H1 (cell line): ENCODE results near the gene TMX2. TPM values are rescaled to one million over a fixed set of nuclear protein-coding genes. Genes with fewer than 3 reads are reported as not detected.

ENCODE experiments used
- CTCF ChIA-PET: fragments of 300-600 bp; sonication (Branson Sonifier 250); formaldehyde crosslinking; loops from one replicate; lab custom pipeline; 2021; ENCODE audit not compliant: partially characterized antibody; lab: Charles Lee
- POLR2A ChIA-PET: fragments of 300-600 bp; sonication (Branson Sonifier 250); formaldehyde crosslinking; loops from one replicate; lab custom pipeline; 2021; ENCODE audit warnings: inconsistent platforms; ENCODE audit not compliant: partially characterized antibody; lab: Charles Lee
- DNase-seq, 2 experiments: peaks; one replicate each; pipeline versions ENCODE4 v3.0.0 to v3.0.0-alpha.2; 2010 to 2022; ENCODE audit warnings: low spot score in 2 of 2, low read depth in 1 of 2, mixed read lengths in 1 of 2
- FAIRE-seq: peaks from 2 replicates; lab custom pipeline; 2011; peaks lifted over from hg19 to GRCh38; lab: Jason Lieb, UNC
- H2AFZ ChIP-seq: 2 replicates; pipeline ENCODE4 v1.8.1; 2012; ENCODE audit warnings: low read length, inconsistent platforms
- H2AK5ac ChIP-seq: 2 replicates; pipeline ENCODE4 v1.6.1; 2013; ENCODE audit warnings: low read depth, low read length
- H2BK120ac ChIP-seq: replicated peaks from 2 replicates; pipeline ENCODE3; 2013; ENCODE audit warnings: low read depth, low read length, inconsistent platforms
- H2BK12ac ChIP-seq: 2 replicates; pipeline ENCODE4 v1.6.1; 2013; ENCODE audit warnings: low read depth, low read length
- H2BK15ac ChIP-seq: 2 replicates; pipeline ENCODE4 v1.6.1; 2013; ENCODE audit warnings: low read length
- H2BK20ac ChIP-seq: 2 replicates; pipeline ENCODE4 v1.6.1; 2013; ENCODE audit warnings: low read length
- H2BK5ac ChIP-seq: 2 replicates; pipeline ENCODE4 v1.6.1; 2013; ENCODE audit warnings: low read depth, low read length
- H3K14ac ChIP-seq: 2 replicates; pipeline ENCODE4 v1.6.1; 2013; ENCODE audit warnings: inconsistent platforms; ENCODE audit not compliant: insufficient read length
- H3K18ac ChIP-seq: 2 replicates; pipeline ENCODE4 v1.6.1; 2013; ENCODE audit warnings: low read length; ENCODE audit errors: extremely low read depth
- H3K23ac ChIP-seq: 2 replicates; pipeline ENCODE4 v1.6.1; 2013; ENCODE audit warnings: inconsistent platforms; ENCODE audit not compliant: insufficient read length
- H3K23me2 ChIP-seq: 2 replicates; pipeline ENCODE4 v1.6.1; 2013; ENCODE audit warnings: low read depth, low read length
- H3K27ac ChIP-seq: 2 replicates; pipeline ENCODE4 v1.6.1; 2011; ENCODE audit warnings: low read depth, low read length, inconsistent platforms
- H3K27me3 ChIP-seq, 4 experiments: replicated peaks in 1 of 4; 1 replicate in 1 of 4; 2 replicates in 3 of 4; pipeline versions ENCODE4 v1.6.1 to v1.8.1; 2011 to 2013; ENCODE audit warnings: low read length in 3 of 4, mild to moderate bottlenecking in 3 of 4, inconsistent platforms in 2 of 4, mixed read lengths in 2 of 4, moderate library complexity in 1 of 4; ENCODE audit not compliant: control insufficient read depth in 3 of 4, insufficient read depth in 3 of 4; ENCODE audit errors: extremely low read depth in 1 of 4
- H3K36me3 ChIP-seq, 4 experiments: 2 replicates each; pipeline versions ENCODE4 v1.6.1 to v1.8.1; 2011 to 2013; ENCODE audit warnings: mild to moderate bottlenecking in 4 of 4, low read length in 3 of 4, moderate library complexity in 2 of 4, control low read depth in 1 of 4, inconsistent platforms in 1 of 4; ENCODE audit not compliant: insufficient read depth in 4 of 4, control insufficient read depth in 2 of 4
- H3K4ac ChIP-seq: replicated peaks from 2 replicates; pipeline ENCODE3; 2013; ENCODE audit warnings: low read length, low read depth, mixed read lengths, inconsistent platforms; ENCODE audit not compliant: insufficient read length
- H3K4me1 ChIP-seq, 4 experiments: replicated peaks in 1 of 4; 1 replicate in 1 of 4; 2 replicates in 3 of 4; pipeline versions ENCODE4 v1.6.1 to v1.8.1; 2011 to 2013; ENCODE audit warnings: low read length in 3 of 4, inconsistent platforms in 2 of 4, mixed read lengths in 1 of 4; ENCODE audit not compliant: insufficient read depth in 4 of 4, control insufficient read depth in 3 of 4
- H3K4me2 ChIP-seq, 2 experiments: 2 replicates each; pipeline versions ENCODE4 v1.6.1 to v1.8.1; 2011 to 2013; ENCODE audit warnings: low read depth in 2 of 2, low read length in 2 of 2, control low read depth in 1 of 2, inconsistent platforms in 1 of 2, mild to moderate bottlenecking in 1 of 2; ENCODE audit not compliant: insufficient read depth in 1 of 2
- H3K4me3 ChIP-seq, 4 experiments: fragments of 200-600, 300-600 bp in 1 of 4; sonication (generic), shearing (Covaris generic), sonication (Bioruptor Twin) in 1 of 4; 2 replicates each; pipeline versions ENCODE4 v1.5.1 to v1.8.1; 2011 to 2016; ENCODE audit warnings: low read length in 4 of 4, low read depth in 3 of 4, control low read depth in 2 of 4, inconsistent platforms in 2 of 4, mild to moderate bottlenecking in 2 of 4, mixed read lengths in 1 of 4, moderate library complexity in 1 of 4; ENCODE audit not compliant: insufficient read depth in 2 of 4; ENCODE audit errors: extremely low read depth in 1 of 4
- H3K56ac ChIP-seq: replicated peaks from 2 replicates; pipeline ENCODE3; 2013; ENCODE audit warnings: low read depth, mild to moderate bottlenecking, mixed read lengths, low read length, inconsistent platforms; ENCODE audit not compliant: insufficient read length
- H3K79me1 ChIP-seq: 2 replicates; pipeline ENCODE4 v1.6.1; 2013; ENCODE audit warnings: low read depth, low read length, control low read depth
- H3K79me2 ChIP-seq, 2 experiments: 2 replicates each; pipeline versions ENCODE4 v1.6.1 to v1.8.1; 2012 to 2013; ENCODE audit warnings: low read length in 2 of 2, mild to moderate bottlenecking in 2 of 2, inconsistent platforms in 1 of 2; ENCODE audit not compliant: insufficient read depth in 2 of 2, control insufficient read depth in 1 of 2
- H3K9ac ChIP-seq, 4 experiments: replicated peaks in 1 of 4; 1 replicate in 1 of 4; 2 replicates in 3 of 4; pipeline versions ENCODE4 v1.6.1 to v1.8.1; 2011 to 2013; ENCODE audit warnings: low read depth in 3 of 4, low read length in 3 of 4, control low read depth in 2 of 4, mild to moderate bottlenecking in 2 of 4, moderate library complexity in 2 of 4, inconsistent platforms in 1 of 4; ENCODE audit errors: extremely low read depth in 1 of 4
- H3K9me3 ChIP-seq, 2 experiments: 2 replicates each; pipeline versions ENCODE4 v1.6.1 to v1.8.1; 2012 to 2013; ENCODE audit warnings: mild to moderate bottlenecking in 2 of 2, moderate library complexity in 2 of 2, control low read depth in 1 of 2, inconsistent platforms in 1 of 2, low read depth in 1 of 2, low read length in 1 of 2, mixed read lengths in 1 of 2; ENCODE audit not compliant: insufficient read depth in 2 of 2
- H4K20me1 ChIP-seq, 2 experiments: replicated peaks in 1 of 2; 2 replicates each; pipeline versions ENCODE3 to v1.8.1; 2011 to 2013; ENCODE audit warnings: inconsistent platforms in 2 of 2, low read length in 2 of 2, mild to moderate bottlenecking in 1 of 2; ENCODE audit not compliant: insufficient read depth in 2 of 2, control insufficient read depth in 1 of 2
- H4K5ac ChIP-seq: 2 replicates; pipeline ENCODE4 v1.6.1; 2013; ENCODE audit warnings: low read length, low read depth, mixed read lengths, inconsistent platforms; ENCODE audit not compliant: insufficient read length
- H4K8ac ChIP-seq: 2 replicates; pipeline ENCODE4 v1.8.0; 2013; ENCODE audit warnings: mild to moderate bottlenecking, moderate library complexity, low read length, inconsistent platforms; ENCODE audit not compliant: insufficient read depth; ENCODE audit errors: extremely low read depth
- H4K91ac ChIP-seq: replicated peaks from 2 replicates; pipeline ENCODE3; 2013; ENCODE audit warnings: low read length, mixed read lengths, inconsistent platforms; ENCODE audit not compliant: insufficient read length
- ATF3 ChIP-seq: IDR thresholded peaks from 2 replicates; pipeline ENCODE4 v1.6.1; 2011; ENCODE audit warnings: low read depth, mild to moderate bottlenecking, low read length; ENCODE audit not compliant: insufficient read depth
- CBX5 ChIP-seq: fragments of 300-800, 300-1000 bp; sonication (generic); IDR thresholded peaks from 2 replicates; pipeline ENCODE4 v1.7.1; 2016; ENCODE audit warnings: antibody characterized with exemption, low read length, low read depth
- KDM4A ChIP-seq: IDR thresholded peaks from one replicate; pipeline ENCODE4 v1.7.1; 2012; ENCODE audit warnings: low read depth, mild to moderate bottlenecking, moderate library complexity, low read length, inconsistent platforms; ENCODE audit not compliant: severe bottlenecking
- NANOG ChIP-seq: IDR thresholded peaks from 2 replicates; pipeline ENCODE4 v1.6.1; 2011; ENCODE audit warnings: low read length, low read depth, mild to moderate bottlenecking, inconsistent platforms; ENCODE audit not compliant: insufficient read depth, poor library complexity, severe bottlenecking
- SAP30 ChIP-seq: fragments of 300-600 bp; sonication (generic); IDR thresholded peaks from 2 replicates; pipeline ENCODE4 v1.7.1; 2012; ENCODE audit warnings: low read length, moderate library complexity, mild to moderate bottlenecking, inconsistent platforms; ENCODE audit not compliant: insufficient read depth, insufficient replicate concordance
- SP1 ChIP-seq: IDR thresholded peaks from 2 replicates; pipeline ENCODE4 v1.6.1; 2011; ENCODE audit warnings: low read depth, low read length
- SRF ChIP-seq: IDR thresholded peaks from 2 replicates; pipeline ENCODE4 v1.6.1; 2011; ENCODE audit warnings: mild to moderate bottlenecking, low read depth, low read length, moderate library complexity
- YY1 ChIP-seq: IDR thresholded peaks from 2 replicates; pipeline ENCODE4 v1.6.1; 2011; ENCODE audit warnings: low read depth, mild to moderate bottlenecking, low read length
- WGBS, 2 experiments: shearing (Covaris generic) in 1 of 2; methylation state at CpG; one replicate each; pipeline versions ENCODE4 v1.1.6 to v1.1.7; 2013 to 2015; ENCODE audit warnings: low lambda C conversion rate in 2 of 2, mixed read lengths in 2 of 2, inconsistent platforms in 1 of 2, low coverage in 1 of 2, missing lambda C conversion rate in 1 of 2; ENCODE audit not compliant: insufficient replicate concordance in 2 of 2, insufficient coverage in 1 of 2, insufficient read length in 1 of 2; ENCODE audit errors: extremely low coverage in 1 of 2, missing lambda C conversion rate in 1 of 2; 5-methylcytosine and 5-hydroxymethylcytosine counted together
- polyA plus RNA-seq, 7 experiments: library from polyadenylated mRNA; depleted of rRNA in 3 of 7; stranded (reverse) in 5 of 7; unstranded in 2 of 7; fragments of >200 nt in 5 of 7; fragments of 200-250 nt in 2 of 7; gene quantifications; 1 replicate in 5 of 7; 2 replicates in 1 of 7; 4 replicates in 1 of 7; pipeline versions ENCODE4 v1.2.1 to v1.2.3, GENCODE V29; 2011 to 2013; ENCODE audit warnings: missing spikeins in 2 of 7, mixed read lengths in 2 of 7
- total RNA-seq: library from RNA; stranded (reverse); fragmentation: NEBNext Ultra II Directional; extraction: Animal tissue kit (Norgen Biotek cat#: 25700); gene quantifications from 2 replicates; pipeline ENCODE4 v1.2.1, GENCODE V29; 2021

TMX2 gene
- total and polyA plus RNA-seq, 2 of the 8 experiments (the other 6 are each of a cell fraction or from before 2014, with no cell fraction given): 70.4 to 100.0 TPM

DNA sequence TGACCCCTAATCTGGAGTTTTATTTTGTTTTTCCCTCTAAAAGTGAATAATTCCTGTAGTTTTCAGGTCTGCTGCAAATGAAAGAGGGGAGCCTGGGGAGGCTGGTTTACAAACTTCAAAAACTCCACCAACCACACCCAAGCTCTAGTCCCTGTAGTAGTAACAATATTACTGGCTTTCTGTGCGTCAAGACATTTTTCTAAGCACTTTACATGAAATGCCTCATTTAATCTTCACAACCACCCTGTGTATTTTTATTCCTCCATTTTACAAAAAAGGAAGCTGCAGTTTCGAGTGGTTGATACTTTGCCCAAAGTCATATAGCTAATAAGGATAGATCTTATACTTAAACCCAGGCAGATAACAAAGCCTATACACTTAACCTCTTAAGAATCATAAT, 72.7 kb downstream of the TMX2 start:
- no peaks in the 10 kb centered on the region for H3K36me3 ChIP-seq
- H4K8ac ChIP-seq: no peak overlapping the region
- no peak overlapping the region for H2AFZ ChIP-seq
- H3K18ac ChIP-seq: no peak overlapping the region
- H3K4me3 ChIP-seq: no peak overlapping the region
- no peak overlapping the region for H2AK5ac ChIP-seq
- no peak overlapping the region for H3K4me2 ChIP-seq
- H3K79me1 ChIP-seq: peaks cover 2% of the 10 kb centered on the region
- no peak overlapping the region for H2BK15ac ChIP-seq
- H3K14ac ChIP-seq: no peak overlapping the region
- no peaks in the 10 kb centered on the region for H3K23me2 ChIP-seq
- no peak overlapping the region for H3K9ac ChIP-seq
- peaks cover 6 to 92% of the 10 kb centered on the region in 2 experiments; a peak in 3 of 4 replicates for H3K79me2 ChIP-seq
- no peak overlapping the region for H4K5ac ChIP-seq
- FAIRE-seq (no peak), DNase-seq (no peak)
- TF ChIP-seq YY1: no peak
- no peak for TF ChIP-seq SRF
- TF ChIP-seq CBX5: no peak
- no peak for TF ChIP-seq NANOG
- no peak for TF ChIP-seq KDM4A
- TF ChIP-seq SAP30: no peak
- TF ChIP-seq SP1: no peak
- TF ChIP-seq ATF3: no peak
- H3K27ac ChIP-seq: no peak overlapping the region
- H3K9me3 ChIP-seq: no peaks in the 10 kb centered on the region
- H4K91ac ChIP-seq: no peak overlapping the region
- H3K56ac ChIP-seq: no peak overlapping the region
- H4K20me1 ChIP-seq: peaks cover 3% of the 10 kb centered on the region in 2 experiments
- no peak overlapping the region for H3K23ac ChIP-seq
- ChIA-PET CTCF (interaction anchor here (0.8 to 6.1 kb wide), 10 partner anchors 8 to 61 kb away, joined by 3 to 44 read pairs (median 4); partner anchors contain the start of gene CTNND1), POLR2A (interaction anchor here (0.8 to 14.4 kb wide), 6 partner anchors 7 to 44 kb away, joined by 3 to 329 read pairs (median 4); partner anchors contain the start of genes BTBD18, CTNND1 and SELENOH)
- H2BK120ac ChIP-seq: no peak overlapping the region
- no peak overlapping the region for H3K4ac ChIP-seq
- 96% methylated on average over 2 of the region's 2 CpGs; no CpG with 5 or more reads in 1 of the 2 experiments for WGBS, 2 experiments
- peaks cover 3 to 18% (median 9%) of the 10 kb centered on the region in 4 experiments for H3K4me1 ChIP-seq
- no peak overlapping the region for H2BK12ac ChIP-seq
- H2BK20ac ChIP-seq: no peak overlapping the region
- H2BK5ac ChIP-seq: no peak overlapping the region
- no peaks in the 10 kb centered on the region for H3K27me3 ChIP-seq
